NCI-H748 (cell line): ENCODE measurements around the gene LRRK1.

Source experiments
- DNase-seq: peaks from one replicate; lab custom pipeline; 2025; ENCODE audit not compliant: unreplicated experiment; lab: John Stamatoyannopoulos, UW

LRRK1 gene

GRCh38 chr15:101037090-101037830 lies 118.1 kb downstream of the LRRK1 start:
- no peak for DNase-seq

GRCh38 chr15:101038327-101039003 lies 119.3 kb downstream of the LRRK1 start:
- DNase-seq: no peak

GRCh38 chr15:101039461-101039860 lies 120.3 kb downstream of the LRRK1 start:
- DNase-seq: no peak

- no peak for DNase-seq
These were observed 123.2 kb downstream of the LRRK1 start for GRCh38 chr15:101042320-101042719.

- DNase-seq: no peak
These were observed 123.9 kb downstream of the LRRK1 start for GRCh38 chr15:101043011-101043410.

GRCh38 chr15:101043911-101044624 lies 124.9 kb downstream of the LRRK1 start:
- no peak for DNase-seq

GRCh38 chr15:101044625-101045235 lies 125.6 kb downstream of the LRRK1 start:
- no peak for DNase-seq

- DNase-seq: no peak
These were observed 126.1 kb downstream of the LRRK1 start for GRCh38 chr15:101045236-101045646.

GRCh38 chr15:101045835-101046691 lies 126.9 kb downstream of the LRRK1 start:
- no peak for DNase-seq

GRCh38 chr15:101046826-101047225 lies 127.7 kb downstream of the LRRK1 start:
- no peak for DNase-seq

- no peak for DNase-seq
These were observed 128.2 kb downstream of the LRRK1 start for GRCh38 chr15:101047301-101047781.

GRCh38 chr15:101048176-101048575 lies 129.0 kb downstream of the LRRK1 start:
- no peak for DNase-seq

GRCh38 chr15:101048581-101049030 lies 129.4 kb downstream of the LRRK1 start:
- DNase-seq: no peak

- DNase-seq: no peak
These were observed 130.1 kb downstream of the LRRK1 start for GRCh38 chr15:101049282-101049681.

- no peak for DNase-seq
These were observed 130.9 kb downstream of the LRRK1 start for GRCh38 chr15:101049856-101050622.

- no peak for DNase-seq
These were observed 131.6 kb downstream of the LRRK1 start for GRCh38 chr15:101050623-101051290.

GRCh38 chr15:101051291-101052030 lies 132.3 kb downstream of the LRRK1 start:
- DNase-seq: no peak

GRCh38 chr15:101052031-101052620 lies 133.0 kb downstream of the LRRK1 start:
- no peak for DNase-seq
